ENCODE measurements around the gene ZER1. TPM values are rescaled to one million over a fixed set of nuclear protein-coding genes. Genes with fewer than 3 reads are reported as not detected.

Gene ZER1
- total RNA-seq, 1 experiment from 2014 or later = 28.6 TPM

DNA sequence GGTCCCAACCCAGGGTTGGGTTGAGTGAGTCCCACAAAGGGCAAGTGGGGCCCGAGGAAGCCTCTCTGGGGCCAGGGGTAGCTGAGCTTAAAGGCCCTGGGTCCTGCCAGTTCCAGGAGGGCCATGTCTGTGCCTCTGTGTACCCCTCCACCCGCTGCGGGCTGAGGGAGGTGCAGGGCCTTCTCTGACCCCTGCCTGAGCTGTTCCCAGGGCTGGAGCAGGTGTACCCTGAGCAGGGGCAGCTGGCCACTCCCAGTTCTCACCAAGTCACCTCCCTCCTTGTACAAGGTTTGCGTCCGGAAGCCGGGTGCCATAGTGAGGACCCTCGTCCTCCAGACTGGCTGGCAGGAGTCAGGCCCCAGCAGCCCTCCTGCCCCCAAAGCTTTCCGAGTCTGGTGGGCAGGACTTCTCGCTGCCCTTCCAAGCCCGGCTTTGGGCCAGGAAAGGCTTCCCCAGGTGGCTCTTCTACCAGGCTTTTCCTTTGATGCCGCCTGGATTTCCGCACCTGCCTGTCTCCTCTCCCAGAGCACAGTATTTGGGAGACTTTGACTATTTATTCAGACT lies 37.4 kb upstream of the ZER1 start:
- POLR2A ChIA-PET = interaction anchor here (0.8 kb wide), 1 partner anchor 118 kb away, joined by 4 read pairs; no protein-coding TSS in a partner anchor
- intact Hi-C loops (cut with micrococcal nuclease; ENCODE audit: unreplicated experiment) = no loop called here
- TF ChIP-seq, protein P1, sequence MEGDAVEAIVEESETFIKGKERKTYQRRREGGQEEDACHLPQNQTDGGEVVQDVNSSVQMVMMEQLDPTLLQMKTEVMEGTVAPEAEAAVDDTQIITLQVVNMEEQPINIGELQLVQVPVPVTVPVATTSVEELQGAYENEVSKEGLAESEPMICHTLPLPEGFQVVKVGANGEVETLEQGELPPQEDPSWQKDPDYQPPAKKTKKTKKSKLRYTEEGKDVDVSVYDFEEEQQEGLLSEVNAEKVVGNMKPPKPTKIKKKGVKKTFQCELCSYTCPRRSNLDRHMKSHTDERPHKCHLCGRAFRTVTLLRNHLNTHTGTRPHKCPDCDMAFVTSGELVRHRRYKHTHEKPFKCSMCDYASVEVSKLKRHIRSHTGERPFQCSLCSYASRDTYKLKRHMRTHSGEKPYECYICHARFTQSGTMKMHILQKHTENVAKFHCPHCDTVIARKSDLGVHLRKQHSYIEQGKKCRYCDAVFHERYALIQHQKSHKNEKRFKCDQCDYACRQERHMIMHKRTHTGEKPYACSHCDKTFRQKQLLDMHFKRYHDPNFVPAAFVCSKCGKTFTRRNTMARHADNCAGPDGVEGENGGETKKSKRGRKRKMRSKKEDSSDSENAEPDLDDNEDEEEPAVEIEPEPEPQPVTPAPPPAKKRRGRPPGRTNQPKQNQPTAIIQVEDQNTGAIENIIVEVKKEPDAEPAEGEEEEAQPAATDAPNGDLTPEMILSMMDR (IDR thresholded peaks at IDR 0.05; ENCODE audit: insufficient read depth in 1 of 2, low read depth in 1 of 2, low read length in 1 of 2, severe bottlenecking in 1 of 2, unreplicated experiment in 1 of 2) = no peak
- no peak overlapping the region for H3K27ac Mint-ChIP-seq (ENCODE audit: unreplicated experiment)
- H3K27me3 Mint-ChIP-seq (ENCODE audit: insufficient read depth, unreplicated experiment) = no peaks in the 10 kb centered on the region
- BruUV-seq (replicated peaks) = no TSS peak
- H3K9me3 Mint-ChIP-seq (ENCODE audit: unreplicated experiment) = no peaks in the 10 kb centered on the region
- CTCF ChIA-PET = no interaction called here
- no peaks in the 10 kb centered on the region for H3K9me3 ChIP-seq
- H3K4me3 Mint-ChIP-seq (ENCODE audit: unreplicated experiment) = no peak overlapping the region
- H3K27me3 ChIP-seq (replicated peaks; ENCODE audit: control insufficient read depth, insufficient read depth, low read length) = no peaks in the 10 kb centered on the region
- H3K36me3 Mint-ChIP-seq (ENCODE audit: insufficient read depth, unreplicated experiment) = peaks cover 10% of the 10 kb centered on the region
- H3K4me3 ChIP-seq (ENCODE audit: low read depth, low read length) = no peak overlapping the region
- H3K4me1 Mint-ChIP-seq (ENCODE audit: low read depth, unreplicated experiment) = no peaks in the 10 kb centered on the region
- H3K36me3 ChIP-seq (ENCODE audit: control insufficient read depth, insufficient read depth, low read length) = no peaks in the 10 kb centered on the region; the same call in 1 of the 2 replicates
- DNase-seq = no peak
- no peaks in the 10 kb centered on the region for H3K4me1 ChIP-seq

DNA sequence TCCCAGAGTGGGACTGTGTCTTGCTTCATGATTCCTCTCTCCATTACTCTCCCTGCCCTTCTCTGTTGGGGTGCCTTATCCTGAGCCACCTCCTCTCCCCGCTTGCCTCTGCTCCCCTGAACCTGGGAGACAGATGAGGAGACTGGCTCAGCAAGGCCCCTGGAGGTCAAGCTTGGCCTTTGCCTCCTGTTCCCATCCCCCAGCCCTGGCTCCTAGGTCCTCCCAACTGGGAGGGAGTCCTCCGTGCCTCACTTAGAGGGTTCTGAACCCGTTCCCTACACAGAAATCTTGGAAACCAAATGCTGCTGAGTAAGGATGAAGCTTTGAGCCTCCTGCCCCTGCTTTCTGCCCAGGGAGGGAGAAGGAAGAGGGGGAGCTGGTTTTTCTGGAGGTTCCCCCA lies 36.8 kb upstream of the ZER1 start:
- TF ChIP-seq, protein P1 (IDR thresholded peaks at IDR 0.05; ENCODE audit: insufficient read depth in 1 of 2, low read depth in 1 of 2, low read length in 1 of 2, severe bottlenecking in 1 of 2, unreplicated experiment in 1 of 2) = no peak
- no TSS peak for BruUV-seq (replicated peaks)
- H3K27me3 Mint-ChIP-seq (ENCODE audit: insufficient read depth, unreplicated experiment) = no peaks in the 10 kb centered on the region
- CTCF ChIA-PET = no interaction called here
- no peak overlapping the region for H3K4me3 Mint-ChIP-seq (ENCODE audit: unreplicated experiment)
- H3K4me3 ChIP-seq (ENCODE audit: low read depth, low read length) = no peak overlapping the region
- no peak overlapping the region for H3K27ac Mint-ChIP-seq (ENCODE audit: unreplicated experiment)
- no peaks in the 10 kb centered on the region; the same call in 1 of the 2 replicates for H3K36me3 ChIP-seq (ENCODE audit: control insufficient read depth, insufficient read depth, low read length)
- no peaks in the 10 kb centered on the region for H3K9me3 ChIP-seq
- H3K27me3 ChIP-seq (replicated peaks; ENCODE audit: control insufficient read depth, insufficient read depth, low read length) = no peaks in the 10 kb centered on the region
- DNase-seq = no peak
- peaks cover 10% of the 10 kb centered on the region for H3K36me3 Mint-ChIP-seq (ENCODE audit: insufficient read depth, unreplicated experiment)
- no peaks in the 10 kb centered on the region for H3K9me3 Mint-ChIP-seq (ENCODE audit: unreplicated experiment)
- intact Hi-C loops (cut with micrococcal nuclease; ENCODE audit: unreplicated experiment) = no loop called here
- no peaks in the 10 kb centered on the region for H3K4me1 ChIP-seq
- no peaks in the 10 kb centered on the region for H3K4me1 Mint-ChIP-seq (ENCODE audit: low read depth, unreplicated experiment)
- POLR2A ChIA-PET = interaction anchor here (0.8 kb wide), 1 partner anchor 119 kb away, joined by 4 read pairs; no protein-coding TSS in a partner anchor

DNA sequence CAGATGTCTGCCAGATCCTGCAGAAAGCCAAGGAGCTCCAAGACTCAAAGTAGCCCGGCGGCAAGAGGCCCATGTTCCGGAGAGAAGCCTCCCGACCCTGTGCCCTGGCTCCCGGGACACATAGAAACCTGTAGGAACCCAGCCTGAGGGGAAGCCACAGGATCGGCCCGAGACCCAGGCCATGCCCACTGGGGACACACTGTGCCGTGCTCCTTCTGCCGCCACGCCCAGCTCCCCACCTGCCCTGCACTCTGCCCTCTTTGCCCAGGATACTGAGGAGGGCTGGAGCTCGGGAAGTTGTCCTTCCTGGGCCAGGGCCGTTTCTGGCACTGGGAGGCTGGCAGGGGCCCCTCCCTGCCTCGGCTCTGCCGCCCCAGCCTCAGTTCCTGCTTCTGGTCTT lies 36.1 kb upstream of the ZER1 start:
- no peak for DNase-seq
- Histone ChIP-seq H3K27me3 (replicated peaks; ENCODE audit: control insufficient read depth, insufficient read depth, low read length) (no peaks in the 10 kb centered on the region), H3K4me1 (no peaks in the 10 kb centered on the region), H3K36me3 (ENCODE audit: control insufficient read depth, insufficient read depth, low read length) (no peaks in the 10 kb centered on the region; the same call in 1 of the 2 replicates), H3K9me3 (no peaks in the 10 kb centered on the region), H3K4me3 (ENCODE audit: low read depth, low read length) (no peak overlapping the region)
- Mint-ChIP-seq H3K27ac (ENCODE audit: unreplicated experiment) (no peak overlapping the region), H3K36me3 (ENCODE audit: insufficient read depth, unreplicated experiment) (peaks cover 15% of the 10 kb centered on the region), H3K4me3 (ENCODE audit: unreplicated experiment) (no peak overlapping the region), H3K4me1 (ENCODE audit: low read depth, unreplicated experiment) (no peaks in the 10 kb centered on the region), H3K9me3 (ENCODE audit: unreplicated experiment) (no peaks in the 10 kb centered on the region), H3K27me3 (ENCODE audit: insufficient read depth, unreplicated experiment) (no peaks in the 10 kb centered on the region)
- CTCF ChIA-PET = interaction anchor here (0.6 to 1.0 kb wide), 2 partner anchors 10 to 46 kb away, joined by 3 to 4 read pairs; partner anchors contain the start of gene ENDOG
- TF ChIP-seq, protein P1 (IDR thresholded peaks at IDR 0.05; ENCODE audit: insufficient read depth in 1 of 2, low read depth in 1 of 2, low read length in 1 of 2, severe bottlenecking in 1 of 2, unreplicated experiment in 1 of 2) = no peak
- POLR2A ChIA-PET = no interaction called here
- BruUV-seq (replicated peaks) = no TSS peak
- intact Hi-C loops (cut with micrococcal nuclease; ENCODE audit: unreplicated experiment) = no loop called here
